NCI-H774 (cell line): ENCODE results near the gene DNAJB9.

Experiments used
- DNase-seq: peaks from one replicate; lab custom pipeline; 2025; lab: John Stamatoyannopoulos, UW

DNAJB9 gene

GRCh38 chr7:108568801-108569380 is 783 bp upstream of the DNAJB9 start:
- no peak for DNase-seq

- no peak for DNase-seq
These were observed 577 bp downstream of the DNAJB9 start for GRCh38 chr7:108570146-108570755.

DNA sequence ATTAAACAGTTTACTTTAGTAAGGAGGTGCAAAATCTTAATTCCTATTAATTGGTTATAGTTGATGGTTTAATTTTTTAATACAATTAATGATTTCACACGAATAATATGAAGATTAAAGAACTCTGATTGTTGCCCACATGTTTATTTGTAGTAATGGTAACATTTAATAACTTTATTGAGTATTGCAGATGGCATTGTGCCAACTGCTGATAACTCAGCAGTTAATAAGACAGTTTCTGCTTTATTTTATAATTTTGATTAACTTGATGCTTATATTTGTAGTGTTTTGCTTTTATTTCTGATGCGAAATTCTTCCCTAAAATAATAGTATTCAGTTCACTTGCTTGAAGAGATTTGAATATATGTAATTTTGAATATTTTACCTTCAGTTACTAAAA is 2.8 kb downstream of the DNAJB9 start:
- no peak for DNase-seq

GRCh38 chr7:108575156-108575555 is 5.5 kb downstream of the DNAJB9 start:
- no peak for DNase-seq

DNA sequence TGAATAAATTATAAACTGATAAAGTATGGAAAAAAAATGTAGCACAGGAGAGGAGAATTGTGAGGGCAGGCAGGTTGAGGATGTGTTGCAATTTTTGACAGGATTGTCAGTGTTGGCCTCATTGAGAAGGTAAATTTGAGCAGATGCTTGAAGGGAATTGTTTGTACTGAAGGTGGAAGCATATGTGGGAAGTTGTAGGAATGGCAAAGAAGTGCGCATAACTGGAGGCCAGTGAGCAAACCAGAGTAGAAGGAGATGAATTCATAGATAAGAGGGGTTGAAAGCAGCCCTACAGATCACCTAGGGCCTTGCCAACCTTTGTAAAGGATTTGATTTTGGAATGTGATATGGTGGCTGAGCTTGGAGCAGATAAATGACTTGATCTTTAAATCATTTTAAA is 6.4 kb downstream of the DNAJB9 start:
- DNase-seq = no peak

DNA sequence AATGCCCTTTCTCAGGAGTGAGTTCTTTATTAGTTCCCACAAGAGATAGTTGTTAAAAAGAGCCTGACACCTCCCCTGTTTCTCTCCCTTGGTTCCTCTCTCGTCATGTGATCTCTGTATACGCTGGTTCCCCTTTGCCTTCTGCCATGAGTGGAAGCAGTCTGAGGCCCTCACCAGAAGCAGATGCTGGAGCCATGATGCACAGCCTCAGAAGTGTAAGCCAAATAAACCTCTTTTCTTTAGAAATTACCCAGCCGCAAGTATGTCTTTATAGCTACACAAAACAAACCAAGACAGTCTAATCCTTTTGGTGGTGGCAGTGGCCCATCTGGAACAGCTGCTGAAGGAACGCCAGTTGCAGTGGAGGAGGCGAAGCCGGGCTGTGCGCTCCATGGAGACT is 9.3 kb downstream of the DNAJB9 start:
- no peak for DNase-seq

DNA sequence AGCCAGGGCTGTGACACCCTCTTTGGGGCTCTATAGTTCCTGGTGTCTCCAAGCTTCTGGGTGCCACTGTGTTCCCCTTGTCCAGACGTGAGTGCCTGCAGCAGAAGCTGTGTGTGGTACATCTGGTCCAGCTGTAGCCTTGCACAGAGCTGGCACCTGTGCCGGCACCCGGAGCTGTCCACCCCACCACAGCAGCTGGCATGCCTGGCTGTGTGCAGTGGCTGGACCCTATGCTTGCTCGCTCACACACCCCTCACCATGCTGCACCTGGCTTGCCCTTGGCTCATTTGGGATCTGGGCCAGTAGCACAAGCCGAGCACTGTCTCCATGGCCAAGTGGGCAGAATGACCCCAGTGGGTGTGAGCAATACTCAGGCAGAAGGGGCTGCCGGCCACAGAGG is 10.6 kb downstream of the DNAJB9 start:
- no peak for DNase-seq

DNA sequence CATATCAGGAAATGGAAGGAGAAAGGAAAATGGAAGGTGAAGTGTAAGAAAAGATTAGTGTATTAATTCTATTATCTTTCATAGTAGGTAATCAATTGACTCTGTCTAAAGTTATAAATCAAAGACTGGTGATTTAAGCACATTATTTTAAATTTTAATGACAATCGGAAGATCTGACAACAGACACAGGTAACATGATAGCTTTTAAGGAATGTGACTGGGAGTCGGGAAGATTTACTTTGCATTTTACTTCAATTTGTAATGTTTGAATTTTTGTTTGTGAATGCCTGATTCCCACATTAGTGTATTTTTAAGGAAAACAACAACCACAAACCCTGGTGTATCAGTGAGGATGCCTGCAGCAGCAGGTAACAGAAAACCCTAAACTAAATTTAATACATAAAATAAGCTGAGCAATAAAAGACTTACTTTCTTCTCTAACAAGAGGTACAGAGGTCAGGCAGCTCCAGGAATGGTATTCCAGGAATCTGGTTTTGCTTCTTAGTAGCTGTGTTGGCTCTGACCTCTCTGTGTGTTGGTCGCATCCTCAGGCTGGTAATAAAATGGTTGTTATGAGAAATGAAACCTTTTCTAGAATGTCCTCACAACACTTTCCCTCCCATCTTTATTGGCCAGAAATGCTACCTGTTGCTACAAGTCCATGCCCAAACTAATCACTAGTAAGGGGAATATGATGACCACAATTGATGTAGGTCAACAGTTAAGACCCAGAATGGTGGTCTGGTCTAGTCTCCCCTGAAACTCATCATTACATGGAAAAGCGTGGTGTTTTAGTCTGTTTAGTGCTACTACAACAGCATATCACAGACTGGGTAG is 12.2 kb downstream of the DNAJB9 start:
- DNase-seq = no peak

DNA sequence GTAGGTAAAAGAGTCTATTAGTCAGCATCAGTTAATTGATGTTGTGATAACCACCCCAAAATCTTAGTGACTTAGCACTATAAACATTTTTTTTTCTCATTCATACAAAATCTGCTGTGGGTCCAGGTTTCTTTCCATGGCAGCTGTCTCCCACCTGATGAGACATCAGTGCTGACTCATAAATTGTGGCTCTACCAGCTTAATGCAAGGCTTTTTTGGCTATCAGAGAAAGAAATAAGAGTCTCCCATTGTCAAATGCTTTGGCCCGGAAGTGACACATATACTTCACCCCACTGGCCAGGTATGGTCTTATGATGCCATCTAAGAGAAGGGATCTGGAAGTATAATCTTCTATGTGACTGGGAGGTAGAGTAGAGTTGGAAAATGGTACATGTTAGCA is 14.5 kb downstream of the DNAJB9 start:
- DNase-seq = no peak

- no peak for DNase-seq
These were observed 16.2 kb downstream of the DNAJB9 start for GRCh38 chr7:108585843-108586242.

DNA sequence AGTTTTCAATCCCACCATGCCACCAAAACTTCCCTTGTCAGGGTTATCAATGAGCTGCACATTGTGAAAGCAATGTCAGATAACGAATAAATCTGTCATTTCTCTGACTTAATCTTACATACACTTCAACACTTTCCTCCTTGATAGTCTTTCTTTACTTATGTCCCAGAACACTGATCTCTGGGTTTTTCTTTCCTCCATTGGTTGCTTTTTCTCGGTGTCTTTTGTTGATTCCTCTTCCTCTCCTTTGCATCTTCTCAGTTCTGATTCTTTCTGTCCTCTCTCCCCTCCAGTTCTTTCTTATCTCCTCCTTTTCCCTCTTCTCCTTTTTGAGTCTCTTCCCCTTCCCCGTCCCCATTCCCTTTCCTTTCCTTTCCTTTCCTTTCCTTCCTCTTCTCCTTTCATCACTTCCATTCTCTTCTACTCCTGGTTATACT is 16.6 kb downstream of the DNAJB9 start:
- DNase-seq = no peak

DNA sequence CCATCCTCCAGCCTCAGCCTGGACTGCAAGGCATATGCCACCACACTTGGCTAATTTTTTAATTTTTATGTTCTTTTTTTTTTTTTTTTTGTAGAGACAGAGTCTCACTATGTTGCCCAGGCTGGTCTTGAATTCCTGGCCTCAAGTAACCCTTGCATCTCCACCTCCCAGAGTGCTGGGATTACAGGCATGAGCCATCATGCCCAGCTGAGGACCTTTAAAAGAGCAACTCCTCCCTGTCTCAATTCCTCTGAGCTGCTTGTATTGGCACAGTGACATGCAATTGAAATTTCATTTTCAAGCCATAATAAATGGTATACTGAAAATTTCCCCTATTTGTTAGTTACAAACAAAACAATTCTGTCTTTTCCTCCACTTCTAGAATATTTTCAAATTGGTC is 19.5 kb downstream of the DNAJB9 start:
- DNase-seq = no peak

DNA sequence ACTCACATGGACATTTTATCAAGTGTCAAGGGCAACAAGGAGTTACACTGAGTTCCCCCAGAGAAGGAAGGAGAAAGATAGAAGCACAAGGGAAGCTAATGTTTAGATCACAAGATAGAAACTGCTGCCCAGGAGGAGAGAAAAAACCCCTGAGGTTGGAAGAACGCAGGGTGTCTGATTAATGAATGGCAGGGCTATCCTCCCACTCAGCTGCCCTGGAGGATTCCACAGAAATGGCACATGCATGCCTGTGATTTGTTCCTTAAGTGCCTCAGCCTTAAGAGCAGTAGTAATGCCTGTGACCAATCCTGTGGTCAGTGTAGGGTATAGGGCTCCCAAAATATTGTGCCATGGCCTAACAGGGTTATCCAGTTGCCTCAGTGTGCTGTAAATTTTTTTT is 20.2 kb downstream of the DNAJB9 start:
- DNase-seq = no peak

GRCh38 chr7:108590606-108591005 is 20.9 kb downstream of the DNAJB9 start:
- no peak for DNase-seq

DNA sequence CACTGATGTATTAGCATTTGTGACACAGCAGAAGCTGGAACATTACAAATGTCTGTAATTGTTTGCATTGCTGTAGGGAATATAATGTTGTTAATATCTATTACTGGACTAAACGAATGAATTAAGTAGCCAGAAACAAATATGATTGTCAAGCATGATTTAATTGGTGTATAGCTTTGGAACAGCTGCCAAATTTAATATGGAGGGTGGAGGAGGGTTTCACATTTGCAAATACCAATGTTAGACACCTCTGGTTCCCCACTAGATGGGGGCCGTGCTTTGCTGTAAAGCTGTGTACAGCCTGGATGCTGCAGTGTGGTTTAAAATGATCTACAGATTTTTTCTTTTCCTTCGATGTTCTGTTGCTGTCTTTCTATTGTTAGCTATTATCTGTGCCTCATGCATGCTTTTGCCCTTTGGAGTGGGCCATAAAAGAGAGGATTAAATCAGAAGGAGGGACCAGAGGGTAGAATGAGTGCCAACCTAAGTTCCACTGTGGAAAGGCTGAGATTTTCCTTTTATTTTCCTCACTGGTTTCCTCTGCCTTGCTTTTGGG is 23.1 kb downstream of the DNAJB9 start:
- DNase-seq = no peak

DNA sequence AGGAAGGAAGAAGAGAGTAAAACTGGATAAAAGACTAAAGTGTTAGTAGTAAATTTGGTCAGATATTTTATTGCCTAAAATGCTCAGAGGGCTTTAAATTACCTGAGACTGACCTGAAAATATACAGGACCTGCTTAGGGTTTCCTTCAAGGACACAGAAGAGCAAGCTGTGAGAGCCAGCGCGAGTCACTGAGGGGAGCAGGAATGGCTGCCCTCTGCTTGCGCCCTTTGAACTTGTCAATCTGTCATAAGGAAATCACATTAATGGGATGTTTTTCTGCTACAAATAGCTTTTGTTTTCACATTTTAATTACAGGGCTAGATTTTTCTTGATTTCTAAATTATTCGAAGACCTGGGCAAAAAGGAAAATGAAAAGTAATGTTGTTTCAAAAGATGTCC is 26.9 kb downstream of the DNAJB9 start:
- DNase-seq = no peak

DNA sequence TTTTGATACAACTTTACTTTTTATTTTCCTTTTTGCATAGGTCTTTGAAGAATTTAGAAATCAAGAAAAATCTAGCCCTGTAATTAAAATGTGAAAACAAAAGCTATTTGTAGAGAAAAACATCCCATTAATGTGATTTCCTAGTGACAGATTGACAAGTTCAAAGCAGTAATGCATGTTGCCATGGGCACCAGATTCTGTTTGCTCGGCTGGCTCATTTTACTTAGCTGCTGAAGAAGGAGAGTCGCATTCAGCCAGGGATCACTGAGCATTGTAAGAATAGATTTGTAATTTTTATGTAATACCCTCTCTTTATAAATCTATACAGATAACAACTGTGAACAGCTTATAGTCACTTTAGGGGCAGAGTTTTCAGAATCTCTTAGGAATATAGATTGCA is 28.5 kb downstream of the DNAJB9 start:
- DNase-seq = peak; percentile 45

DNA sequence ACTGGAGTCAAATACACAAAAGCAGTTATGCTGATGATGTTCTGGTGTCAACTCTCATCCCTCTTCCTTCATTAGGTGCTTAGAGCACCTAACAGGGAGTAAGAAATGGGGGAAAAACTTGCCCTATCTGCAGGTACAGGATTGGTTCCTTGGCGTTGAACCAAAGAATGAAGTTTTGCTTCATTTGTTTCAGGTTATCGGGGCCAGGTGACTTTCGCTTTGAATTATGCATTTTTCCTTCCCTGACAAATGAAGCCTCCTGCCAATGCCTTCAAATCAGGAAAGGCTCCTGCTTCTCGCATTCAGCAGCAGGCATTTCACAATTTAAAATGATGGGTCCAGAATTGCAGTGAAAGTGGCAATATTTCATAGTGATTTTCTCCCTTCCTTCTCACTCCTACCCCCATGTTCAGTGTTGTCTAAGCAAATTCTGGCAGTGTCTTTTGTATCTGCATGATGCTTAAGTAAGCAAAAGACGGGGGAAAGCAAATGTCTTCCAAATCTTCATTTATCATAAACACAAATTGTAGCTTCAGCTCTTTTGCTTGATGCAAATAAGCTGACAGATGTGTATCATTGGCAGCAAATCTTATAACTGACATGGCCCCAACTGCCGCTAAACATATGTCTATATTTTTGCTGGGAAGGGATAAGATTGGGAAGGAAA is 29.4 kb downstream of the DNAJB9 start:
- no peak for DNase-seq

DNA sequence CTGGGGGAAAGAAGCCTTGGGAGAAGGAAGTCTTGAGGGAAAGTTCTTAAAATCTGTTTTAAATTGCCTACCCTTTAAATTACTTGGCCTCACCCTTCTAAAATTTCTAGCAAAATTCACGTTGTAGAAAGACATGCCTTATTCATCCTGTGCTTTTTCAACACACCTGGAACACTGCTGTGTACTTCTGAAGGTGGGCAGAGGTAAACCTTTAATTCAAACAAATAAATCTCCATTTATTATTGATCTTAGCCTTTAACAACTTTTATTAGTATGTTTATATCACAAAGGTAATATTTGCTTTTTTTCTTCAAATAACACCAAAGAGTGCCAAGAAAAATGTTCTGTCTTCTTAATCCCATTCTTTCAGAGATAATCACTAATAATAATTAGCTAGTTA is 30.7 kb downstream of the DNAJB9 start:
- DNase-seq = no peak

GRCh38 chr7:108603656-108604306 is 34.1 kb downstream of the DNAJB9 start:
- DNase-seq = no peak

DNA sequence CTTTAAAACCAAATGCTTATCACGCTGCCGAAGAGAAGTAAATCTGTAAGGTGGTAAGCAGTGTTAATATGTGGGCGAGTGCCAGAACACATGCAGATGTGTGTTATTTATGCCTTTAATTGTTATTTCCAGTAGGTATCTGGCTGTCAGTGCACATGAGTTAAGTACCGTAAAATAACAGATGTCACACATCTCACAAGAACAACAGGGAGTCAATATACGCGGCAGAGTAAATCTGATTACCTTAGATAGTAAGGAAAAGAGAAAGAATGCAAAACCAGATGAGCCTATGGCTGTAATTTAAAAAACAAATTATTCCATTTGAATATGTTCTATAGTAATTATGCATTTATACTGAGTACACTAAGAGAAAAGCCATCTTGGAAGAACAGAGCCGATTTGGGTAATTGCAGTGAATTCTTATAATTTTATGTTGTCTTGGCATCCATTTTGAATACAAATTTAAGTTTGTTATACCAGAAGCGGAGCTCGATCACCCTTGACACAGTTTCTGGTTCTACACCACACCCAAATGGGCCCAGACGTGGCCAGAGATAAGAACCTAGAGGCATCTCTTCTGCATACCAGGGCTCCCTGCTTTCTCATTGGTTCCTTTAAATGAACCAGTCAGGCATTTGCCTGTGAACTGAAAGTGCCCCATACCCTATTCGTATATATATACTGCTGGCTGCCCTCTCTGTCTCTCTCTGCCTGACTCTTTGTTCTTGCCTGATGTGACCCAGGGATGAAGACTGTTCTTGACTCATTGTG is 34.8 kb downstream of the DNAJB9 start:
- no peak for DNase-seq
